Skin of body (tissue), 2 donors: ENCODE measurements around the gene PRR22. TPM values are rescaled to one million over a fixed set of nuclear protein-coding genes. Genes with fewer than 3 reads are reported as not detected.

ENCODE experiments used
- DNase-seq: peaks from one replicate; lab custom pipeline; 2025; lab: John Stamatoyannopoulos, UW
- total RNA-seq: library from RNA; depleted of rRNA; stranded (reverse); fragments of >200 nt; gene quantifications from one replicate; pipeline ENCODE4 v1.2.3, GENCODE V29; 2014

Gene PRR22
- 0.30 TPM for total RNA-seq

DNA sequence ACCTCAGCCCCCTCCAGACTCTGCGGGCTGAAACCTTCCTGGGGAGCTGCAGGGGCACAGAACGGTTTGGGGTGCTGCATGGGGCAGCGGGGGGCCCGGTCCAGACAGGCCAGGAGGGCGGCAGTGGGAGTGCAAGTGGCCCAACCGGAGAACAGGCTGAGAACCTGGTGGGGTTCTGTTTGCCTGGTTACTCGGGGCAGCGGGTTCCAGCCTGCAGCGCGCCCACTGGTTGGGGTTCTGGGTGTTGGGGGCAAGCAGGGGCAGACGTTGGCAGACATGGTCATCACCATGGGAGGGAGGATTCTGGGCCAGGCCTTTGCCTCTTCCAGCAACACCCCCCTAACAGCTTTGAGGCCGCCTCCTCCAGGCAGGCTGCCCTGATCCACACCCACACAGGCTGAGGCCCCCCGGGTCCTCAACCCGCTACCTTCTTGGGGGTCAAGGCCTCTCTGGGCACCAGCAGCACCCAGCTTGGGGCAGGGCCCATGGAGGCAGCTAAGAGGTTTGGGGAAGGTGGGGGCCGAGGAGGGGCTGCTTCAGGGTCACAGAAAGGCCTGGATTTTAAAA lies at the start of gene PRR22:
PRR22 (minus strand) TSS at position 166 of the 567 bp plus-strand sequence; CDS start at position 80, 86 bp downstream.
- DNase-seq: no peak

DNA sequence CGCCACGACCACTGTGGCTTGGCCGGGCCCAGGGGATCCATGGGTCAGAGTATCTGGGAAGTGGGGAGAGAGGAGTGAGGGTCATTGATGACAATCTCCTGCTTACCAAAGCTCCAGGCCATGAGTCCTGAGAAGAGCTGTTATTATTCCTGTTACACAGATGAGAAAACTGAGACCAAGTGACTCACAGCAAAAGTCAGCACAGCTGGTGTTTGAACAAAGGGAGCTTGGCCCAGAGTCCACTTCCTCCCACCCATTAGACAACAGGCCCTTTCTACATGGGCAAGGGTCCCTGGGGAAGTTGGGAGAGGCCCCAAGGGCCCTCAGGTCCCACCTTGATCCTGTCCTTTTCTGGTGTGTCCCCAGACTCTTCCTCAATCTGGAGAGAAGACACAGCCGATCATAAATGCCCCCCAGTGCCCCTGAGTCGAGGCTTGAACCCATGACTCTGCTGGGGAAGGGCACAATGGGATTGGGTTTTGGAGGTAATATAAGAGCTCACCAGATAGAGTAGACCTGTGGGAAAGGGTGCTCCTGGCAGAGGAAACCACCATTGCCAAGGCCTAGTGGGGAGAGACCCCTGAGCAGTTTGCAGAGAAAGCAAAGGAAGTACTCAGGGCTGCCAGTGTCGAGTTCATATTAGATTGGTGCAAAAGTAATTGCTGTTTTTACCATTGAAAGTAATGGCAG lies 48.1 kb upstream of the PRR22 start:
- no peak for DNase-seq

DNA sequence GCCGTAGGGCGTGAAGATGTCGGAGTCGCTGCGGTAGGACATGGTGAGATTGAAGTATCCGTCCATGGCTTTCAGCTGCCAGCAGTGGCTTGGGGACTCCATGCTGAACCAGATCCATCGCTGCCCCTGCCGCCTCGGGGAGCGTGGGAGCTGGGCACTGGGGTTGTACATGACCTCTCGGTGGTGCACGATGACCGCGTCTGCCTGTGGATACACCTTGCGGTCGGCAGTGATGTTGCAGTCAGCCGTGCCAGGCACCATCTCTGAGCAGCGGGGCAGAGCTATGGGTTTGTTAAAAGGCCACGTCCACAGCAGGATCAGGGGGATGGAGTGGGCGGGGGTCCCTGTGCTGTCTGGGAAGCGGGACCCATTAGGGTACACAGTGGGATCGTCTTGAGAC lies 47.5 kb upstream of the PRR22 start:
- DNase-seq: no peak

DNA sequence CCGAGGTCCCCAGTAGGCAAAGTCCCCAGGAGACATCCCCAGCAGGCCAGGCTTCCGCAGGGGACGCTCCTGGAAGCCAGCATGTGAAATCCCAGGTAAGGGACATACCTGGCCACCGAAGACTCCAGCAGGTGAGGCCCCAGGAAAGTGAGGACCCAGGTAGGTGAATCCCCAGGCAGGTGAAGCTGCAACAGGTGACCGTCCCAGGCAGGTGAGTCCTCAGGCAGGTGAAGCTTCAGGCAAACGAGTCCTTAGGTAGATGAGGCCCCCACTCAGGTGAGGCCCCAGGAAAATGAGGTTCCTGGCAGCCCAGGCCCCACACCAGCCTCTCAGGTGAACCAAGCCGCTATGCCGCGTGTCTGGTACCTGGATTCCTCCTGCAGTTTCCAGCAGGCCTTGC lies 46.6 kb upstream of the PRR22 start:
- no peak for DNase-seq

DNA sequence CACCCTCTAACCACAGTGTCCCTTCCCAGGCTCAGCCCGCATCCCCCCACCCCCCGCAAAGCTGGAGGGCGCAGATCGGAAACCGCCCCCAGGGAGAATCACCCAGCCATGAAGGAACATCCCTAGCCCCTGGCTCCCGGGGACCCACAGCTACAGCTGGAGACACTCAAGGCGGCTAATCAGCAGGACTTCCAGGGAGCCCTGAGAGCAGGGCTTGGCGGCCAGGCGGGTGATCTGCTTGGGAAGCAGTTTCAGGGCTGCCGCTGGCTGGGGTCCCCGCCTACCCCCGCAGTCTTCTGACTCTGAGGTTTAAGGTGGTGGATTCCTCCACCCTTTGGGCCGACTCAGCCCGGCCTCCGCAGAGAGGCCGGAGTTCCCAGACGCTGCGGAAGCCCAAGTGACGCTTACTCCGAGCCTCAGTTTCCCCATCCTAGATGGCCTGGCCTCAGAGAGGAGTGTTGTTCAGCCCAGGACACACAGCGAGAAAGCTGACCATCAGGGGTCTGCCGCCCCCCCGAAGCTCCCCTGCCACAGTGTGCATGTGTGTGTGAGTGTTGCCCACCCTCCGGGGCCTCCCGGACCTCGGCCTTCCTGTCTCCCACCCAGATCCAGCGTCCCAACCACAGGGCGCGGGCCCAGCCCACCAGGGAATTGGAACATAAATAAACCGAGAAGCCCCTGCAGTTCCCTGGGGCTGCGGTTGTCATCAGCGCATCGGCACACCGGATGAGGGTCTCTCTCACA lies 45.2 kb upstream of the PRR22 start:
- no peak for DNase-seq

DNA sequence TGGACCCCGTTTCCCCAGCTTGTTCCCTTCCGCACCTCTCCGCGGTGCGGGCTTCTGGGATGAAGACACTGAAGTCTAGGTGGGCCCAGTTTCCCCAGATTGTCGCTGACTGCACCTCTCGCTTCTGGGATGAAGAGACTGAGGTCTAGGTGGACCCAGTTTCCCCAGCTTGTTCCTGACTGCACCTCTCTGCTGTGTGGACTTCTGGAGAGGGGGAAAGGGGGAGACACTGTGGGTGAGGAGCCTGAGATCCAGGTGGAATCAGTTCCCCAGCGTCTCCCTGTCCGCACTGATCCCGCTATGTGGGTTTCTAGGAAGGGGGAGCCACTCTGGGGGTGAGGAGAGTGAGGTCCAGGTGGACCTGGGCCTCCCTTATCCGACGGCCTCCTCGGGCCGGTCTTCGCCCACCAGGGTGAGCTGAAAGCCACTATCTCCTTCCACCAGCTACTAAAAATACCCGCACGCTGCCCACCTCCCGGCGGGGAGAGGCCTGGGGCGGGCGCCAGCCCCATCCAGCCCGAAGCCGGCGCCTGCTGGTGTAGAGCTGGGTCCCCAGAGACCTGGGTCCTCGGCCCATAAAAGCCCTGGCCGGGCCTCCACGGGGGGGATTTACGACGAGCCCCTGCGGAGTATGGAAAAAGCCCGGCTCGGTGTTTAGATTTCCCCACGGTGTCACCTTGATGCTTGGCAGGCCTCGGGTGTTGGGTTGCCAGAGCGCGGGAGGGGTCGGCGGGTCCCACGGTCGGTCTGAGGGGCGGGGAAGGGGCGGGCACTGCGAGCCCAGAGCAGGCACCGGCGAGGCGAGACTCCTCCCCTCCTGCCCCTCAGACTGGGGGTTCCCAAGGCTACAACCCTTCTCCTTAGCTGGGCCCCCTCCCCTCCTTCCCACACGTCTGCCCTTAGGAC lies 44.4 kb upstream of the PRR22 start:
- DNase-seq: no peak

DNA sequence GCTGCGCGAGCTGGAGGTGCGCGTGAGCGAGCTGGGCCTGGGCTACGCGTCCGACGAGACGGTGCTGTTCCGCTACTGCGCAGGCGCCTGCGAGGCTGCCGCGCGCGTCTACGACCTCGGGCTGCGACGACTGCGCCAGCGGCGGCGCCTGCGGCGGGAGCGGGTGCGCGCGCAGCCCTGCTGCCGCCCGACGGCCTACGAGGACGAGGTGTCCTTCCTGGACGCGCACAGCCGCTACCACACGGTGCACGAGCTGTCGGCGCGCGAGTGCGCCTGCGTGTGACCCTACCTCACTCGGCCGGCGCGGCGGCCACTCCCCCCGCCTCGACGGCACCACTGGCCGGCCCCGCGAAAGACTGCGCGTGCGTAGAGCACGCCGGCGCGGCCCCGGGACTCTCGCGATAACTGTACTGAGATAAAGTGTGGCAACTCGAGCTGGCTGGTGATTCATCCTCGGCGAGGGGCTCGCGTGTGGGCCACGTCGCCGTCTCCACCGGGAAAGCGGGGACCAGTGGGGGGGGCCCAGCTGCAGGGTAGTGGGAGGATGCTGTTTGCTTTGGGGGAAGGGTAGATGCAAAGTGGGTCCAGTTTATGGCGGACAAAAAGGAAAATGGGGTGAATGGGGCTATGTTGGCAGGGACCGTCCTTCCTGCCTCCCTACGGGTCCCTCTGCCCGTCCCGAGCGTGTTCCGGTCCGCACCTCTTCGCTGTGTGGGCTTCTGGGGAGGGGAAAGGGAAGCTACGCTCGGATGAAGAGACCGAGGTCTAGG lies 43.5 kb upstream of the PRR22 start:
- DNase-seq: peak; percentile 94

DNA sequence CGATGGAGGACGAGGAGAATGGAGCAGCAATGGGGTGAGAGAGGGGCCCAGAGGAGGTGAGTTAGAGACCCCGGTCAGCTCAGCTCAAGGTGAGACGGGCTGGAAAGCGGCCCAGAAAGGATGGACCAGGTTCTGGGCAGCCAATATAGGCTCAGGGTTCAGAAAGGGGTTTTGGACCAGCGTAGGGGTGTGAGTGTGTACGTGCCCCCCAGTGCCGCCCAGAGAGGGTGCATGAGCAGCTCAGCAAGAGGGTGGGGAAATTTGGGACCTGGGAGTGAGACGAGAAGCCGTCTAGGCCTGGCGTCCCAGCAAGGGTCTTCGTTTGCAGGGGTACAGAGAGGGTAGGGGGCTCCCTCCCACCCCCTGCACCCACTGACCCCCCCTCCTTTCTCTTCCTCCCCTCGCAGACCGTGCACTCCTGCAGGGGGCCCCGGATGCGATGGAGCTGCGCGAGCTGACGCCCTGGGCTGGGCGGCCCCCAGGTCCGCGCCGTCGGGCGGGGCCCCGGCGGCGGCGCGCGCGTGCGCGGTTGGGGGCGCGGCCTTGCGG lies 42.9 kb upstream of the PRR22 start:
- DNase-seq: no peak

DNA sequence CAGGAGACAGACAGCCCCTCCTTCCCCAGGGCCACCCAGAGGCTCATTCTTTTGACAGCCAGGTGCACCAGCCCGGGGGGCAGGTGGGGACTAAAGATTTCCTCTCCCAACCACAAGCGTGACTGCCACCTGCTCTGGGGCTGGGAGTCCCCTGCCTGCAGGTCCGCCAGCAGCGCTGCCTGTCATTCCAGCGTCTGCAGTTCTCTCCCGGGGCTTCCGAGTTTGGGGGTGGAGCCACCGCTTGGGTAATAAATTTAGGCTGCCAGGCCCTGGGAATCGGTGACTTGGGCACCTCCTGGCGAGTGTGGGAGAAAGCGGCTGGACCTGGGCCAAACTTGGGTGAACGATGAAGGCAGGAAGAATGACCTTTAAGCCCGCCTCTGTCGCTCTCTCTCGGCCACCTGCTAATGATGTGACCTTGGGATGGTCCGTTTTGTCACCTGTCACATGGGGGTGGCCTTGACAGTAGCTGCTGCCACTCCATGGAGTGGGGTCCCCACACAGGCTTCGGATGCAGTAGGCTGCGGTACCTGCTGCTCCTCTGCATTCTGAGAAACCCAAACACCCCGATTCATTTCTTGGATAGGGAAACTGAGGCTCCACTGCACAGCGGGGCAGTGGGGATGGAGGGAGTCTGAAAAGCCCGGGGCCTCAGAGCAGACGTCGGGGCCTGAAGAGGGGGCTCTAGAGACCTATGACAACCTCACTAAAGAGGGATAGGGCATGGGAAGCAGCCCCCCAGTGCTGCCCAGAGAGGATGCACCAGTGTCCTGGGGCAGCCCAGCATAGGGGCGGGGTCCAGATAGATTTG lies 42.2 kb upstream of the PRR22 start:
- DNase-seq: no peak

DNA sequence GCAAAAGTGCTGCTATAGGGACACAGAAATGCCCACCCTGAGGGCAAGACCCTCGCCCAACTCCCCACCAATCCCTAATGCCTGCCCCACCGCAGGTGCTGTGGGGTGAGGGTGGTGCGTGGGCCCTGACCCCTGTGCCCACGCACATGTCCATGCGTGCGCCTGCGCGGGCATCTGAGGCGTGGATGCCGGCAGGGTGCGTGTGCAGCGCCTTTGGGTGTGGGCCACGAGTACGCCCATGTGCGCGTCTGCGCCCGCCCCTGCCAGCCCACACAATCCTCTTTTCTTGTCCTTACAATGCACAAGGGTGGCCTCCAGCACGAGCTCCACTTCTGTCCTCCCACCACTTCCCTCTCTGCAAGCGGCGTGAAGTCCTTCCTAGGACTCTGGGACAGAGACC lies 40.6 kb upstream of the PRR22 start:
- DNase-seq: no peak

DNA sequence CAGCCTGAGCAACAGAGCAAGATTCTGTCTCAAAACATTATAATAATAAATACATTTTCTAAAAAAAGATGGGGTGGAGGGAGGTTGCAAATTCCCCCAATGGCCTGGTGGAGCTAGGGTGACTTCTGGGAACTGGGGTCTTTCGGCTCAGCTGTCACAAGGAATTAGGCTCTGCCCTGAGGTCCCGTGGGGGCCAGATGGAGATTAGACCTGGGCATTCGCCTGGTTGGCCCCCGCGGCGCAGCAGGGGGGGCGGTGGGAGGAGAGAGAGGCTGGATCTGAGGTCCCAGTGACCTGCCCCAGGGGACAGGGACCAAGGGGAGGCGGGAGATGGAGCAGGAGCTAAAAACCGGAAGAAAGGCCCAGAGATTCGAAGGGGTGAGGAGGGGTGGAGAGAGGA lies 40.2 kb upstream of the PRR22 start:
- DNase-seq: no peak

DNA sequence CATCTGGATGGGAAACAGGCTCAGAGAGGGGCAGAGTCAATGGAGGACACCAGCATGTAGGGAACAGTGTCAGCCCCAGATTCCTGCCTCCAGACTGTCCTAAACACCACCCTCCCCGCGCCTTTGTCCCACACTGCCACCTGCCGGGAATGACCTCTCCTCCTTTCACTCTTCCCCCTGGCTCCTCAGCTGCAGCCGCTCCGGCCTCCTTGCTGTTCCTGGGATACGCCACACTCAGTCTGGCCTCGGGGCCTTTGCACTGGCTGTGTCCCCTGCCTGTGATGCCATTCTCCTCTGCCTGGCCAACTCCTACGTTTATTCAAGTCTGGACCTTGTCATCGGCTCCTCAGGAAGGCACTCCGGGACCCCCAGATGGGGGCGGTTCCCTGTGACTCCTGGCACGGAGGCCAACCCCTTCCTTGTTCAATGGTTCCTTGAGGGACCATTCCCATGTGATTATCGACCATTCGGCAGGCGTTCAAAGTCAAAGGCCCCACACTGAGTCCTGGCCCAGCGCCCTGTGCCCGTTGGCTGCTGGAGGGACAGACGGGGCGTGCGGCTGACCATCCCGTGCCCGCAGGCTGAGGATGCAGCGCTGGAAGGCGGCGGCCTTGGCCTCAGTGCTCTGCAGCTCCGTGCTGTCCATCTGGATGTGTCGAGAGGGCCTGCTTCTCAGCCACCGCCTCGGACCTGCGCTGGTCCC lies 39.2 kb upstream of the PRR22 start:
- no peak for DNase-seq

DNA sequence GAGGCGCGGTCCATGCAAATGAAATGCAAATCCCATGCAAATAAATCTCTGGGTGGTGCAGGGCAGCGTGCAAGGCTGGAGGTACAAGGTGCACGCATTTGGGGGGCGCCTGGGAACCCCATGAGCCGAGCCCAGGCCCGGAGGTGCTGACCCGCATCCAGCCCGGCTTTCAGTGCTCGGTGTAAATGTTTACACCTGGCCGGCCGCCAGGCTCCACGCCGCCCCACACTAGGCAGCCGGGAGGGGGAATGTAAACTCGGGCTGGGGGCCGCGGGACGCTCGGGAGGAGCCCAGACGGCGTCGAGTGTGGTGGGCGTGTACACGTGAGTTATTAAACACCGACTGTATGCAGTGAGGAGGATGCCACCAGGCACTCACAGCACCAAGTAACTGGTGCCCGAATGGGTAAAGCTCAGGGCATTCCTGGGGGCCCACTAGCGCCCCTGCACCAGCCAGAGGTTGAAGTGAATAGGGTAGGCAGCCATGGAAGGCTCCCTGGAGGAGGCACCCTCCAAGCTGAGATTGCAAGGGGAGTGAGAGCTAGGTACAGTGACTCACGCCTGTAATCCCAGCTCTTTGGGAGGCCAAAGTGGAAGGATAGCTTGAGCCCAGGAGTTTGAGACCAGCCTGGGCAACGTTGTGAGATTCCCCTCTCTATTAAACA lies 37.8 kb upstream of the PRR22 start:
- no peak for DNase-seq

DNA sequence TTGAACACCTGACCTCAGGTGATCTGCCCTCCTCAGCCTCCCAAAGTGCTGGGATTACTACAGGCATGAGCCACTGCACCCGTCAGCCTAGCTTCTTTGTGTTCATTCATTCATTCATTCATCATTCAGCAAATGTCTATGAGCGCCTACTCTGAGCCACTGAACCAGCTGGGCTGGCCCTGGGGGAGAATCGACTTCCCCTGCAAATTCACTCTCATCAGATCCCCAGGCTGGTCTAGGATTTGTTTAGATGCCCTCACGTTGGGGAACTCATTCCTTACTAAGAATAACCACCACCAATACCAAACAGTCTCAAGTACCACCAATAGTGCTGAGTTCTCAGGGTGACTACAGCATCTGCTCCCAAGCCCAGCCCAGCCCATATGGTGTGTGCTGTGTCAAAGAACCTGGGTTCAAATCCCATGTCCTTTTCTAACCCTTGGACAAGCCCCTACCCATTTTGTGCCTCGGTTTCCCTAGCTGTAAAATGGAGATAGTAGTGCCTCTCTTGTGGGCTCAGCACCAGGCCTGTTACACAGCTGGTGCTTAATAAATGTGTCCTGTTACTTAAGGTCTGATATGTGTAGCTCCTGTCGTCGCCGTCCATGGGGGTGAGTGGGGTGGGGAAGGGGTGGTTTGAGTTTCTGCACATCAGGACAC lies 37.1 kb upstream of the PRR22 start:
- DNase-seq: no peak

DNA sequence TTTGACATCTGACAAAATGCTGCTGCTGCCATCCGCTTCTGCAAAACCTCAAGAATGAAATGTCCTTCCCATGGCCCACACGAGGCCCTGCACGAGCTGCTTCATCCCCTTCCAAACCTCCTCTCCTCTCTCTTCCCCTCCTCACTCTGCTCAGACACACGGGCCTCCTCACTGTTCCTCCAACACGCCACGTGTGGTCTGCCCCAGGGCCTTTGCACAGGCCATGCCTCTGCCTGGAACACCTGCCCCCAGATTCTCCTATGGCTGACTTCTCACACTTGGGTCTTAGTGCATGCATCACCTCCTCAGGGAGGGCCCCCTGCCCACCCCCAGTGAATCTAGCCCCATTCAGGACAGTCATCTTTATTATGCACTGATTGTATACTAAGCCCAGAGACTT lies 36.2 kb upstream of the PRR22 start:
- no peak for DNase-seq

DNA sequence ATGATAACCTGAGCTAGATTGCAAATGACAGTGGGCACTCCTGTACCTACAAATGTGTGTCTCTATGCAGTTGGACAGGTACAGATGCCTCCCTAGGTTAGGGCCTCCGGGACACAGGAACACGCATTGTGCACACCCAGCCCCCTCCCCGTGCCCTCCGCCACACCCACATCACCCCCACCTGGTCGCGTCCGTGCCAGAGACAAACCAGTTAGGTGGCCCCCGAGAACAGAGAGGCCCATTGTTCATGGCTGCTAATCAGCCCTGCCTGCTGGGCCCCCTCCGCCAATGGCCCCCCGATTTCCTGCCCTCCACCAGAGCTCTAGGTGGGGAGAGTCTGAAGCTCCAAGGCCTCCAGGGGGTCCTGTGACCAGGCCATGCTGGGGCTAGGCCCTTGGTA lies 34.0 kb upstream of the PRR22 start:
- no peak for DNase-seq

DNA sequence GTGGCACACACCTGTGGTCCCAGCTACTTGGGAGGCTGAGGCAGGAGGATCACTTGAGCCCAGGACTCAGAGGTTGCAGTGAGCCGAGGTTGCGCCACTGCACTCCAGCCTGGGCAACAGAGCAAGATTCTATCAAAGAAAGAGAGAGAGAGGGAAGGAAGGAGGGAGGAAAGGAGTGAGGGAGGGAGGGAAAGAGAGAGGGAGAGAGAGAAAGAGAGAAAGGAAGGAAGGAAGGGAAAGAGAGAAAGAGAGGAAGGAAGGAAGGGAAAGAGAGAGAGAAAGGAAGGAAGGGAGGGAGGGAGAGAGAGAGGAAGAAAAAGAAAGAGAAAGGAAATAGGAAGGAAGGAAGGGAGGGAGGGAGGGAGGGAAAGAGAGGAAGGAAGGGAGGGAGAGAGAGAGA lies 32.7 kb upstream of the PRR22 start:
- no peak for DNase-seq

DNA sequence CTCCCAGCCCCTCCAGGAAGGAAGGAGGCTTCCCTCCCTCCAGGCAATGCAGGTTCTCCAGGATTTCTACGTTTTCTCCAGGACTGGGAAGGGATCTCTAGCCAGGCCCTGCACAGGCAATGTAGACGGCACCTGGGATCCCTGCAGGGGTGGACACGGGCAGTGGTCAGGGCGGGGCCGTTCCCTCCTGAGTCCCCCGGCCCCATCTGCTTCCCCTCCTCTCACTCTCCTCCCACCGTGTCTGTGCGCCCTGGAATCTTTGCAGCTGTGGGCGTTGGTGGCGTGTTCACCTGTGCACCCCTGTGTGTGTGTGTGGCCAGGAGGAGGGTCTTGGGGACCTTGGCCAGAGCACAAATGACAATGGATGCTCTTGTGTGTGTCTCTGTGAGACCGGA lies 30.3 kb upstream of the PRR22 start:
- no peak for DNase-seq
